ENCODE data around the gene GDF11.

GDF11 gene

GRCh38 chr12:55724226-55724939, 18.5 kb upstream of the GDF11 start:
- DNase-seq (ENCODE audit: low read depth), result no peak
- no peak overlapping the region for H3K4me3 ChIP-seq (ENCODE audit: low read depth, low read length)
- TF ChIP-seq, protein P1, sequence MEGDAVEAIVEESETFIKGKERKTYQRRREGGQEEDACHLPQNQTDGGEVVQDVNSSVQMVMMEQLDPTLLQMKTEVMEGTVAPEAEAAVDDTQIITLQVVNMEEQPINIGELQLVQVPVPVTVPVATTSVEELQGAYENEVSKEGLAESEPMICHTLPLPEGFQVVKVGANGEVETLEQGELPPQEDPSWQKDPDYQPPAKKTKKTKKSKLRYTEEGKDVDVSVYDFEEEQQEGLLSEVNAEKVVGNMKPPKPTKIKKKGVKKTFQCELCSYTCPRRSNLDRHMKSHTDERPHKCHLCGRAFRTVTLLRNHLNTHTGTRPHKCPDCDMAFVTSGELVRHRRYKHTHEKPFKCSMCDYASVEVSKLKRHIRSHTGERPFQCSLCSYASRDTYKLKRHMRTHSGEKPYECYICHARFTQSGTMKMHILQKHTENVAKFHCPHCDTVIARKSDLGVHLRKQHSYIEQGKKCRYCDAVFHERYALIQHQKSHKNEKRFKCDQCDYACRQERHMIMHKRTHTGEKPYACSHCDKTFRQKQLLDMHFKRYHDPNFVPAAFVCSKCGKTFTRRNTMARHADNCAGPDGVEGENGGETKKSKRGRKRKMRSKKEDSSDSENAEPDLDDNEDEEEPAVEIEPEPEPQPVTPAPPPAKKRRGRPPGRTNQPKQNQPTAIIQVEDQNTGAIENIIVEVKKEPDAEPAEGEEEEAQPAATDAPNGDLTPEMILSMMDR (IDR thresholded peaks at IDR 0.05; ENCODE audit: control insufficient read depth, extremely low read depth, insufficient read depth), result peak; percentile 57

- TF ChIP-seq, protein P1 (IDR thresholded peaks at IDR 0.05; ENCODE audit: control insufficient read depth, extremely low read depth, insufficient read depth), result no peak
- H3K4me3 ChIP-seq (ENCODE audit: low read depth, low read length), result no peak overlapping the region
- DNase-seq (ENCODE audit: low read depth), result no peak
These were observed 18.0 kb upstream of the GDF11 start for GRCh38 chr12:55724940-55725309.

DNA sequence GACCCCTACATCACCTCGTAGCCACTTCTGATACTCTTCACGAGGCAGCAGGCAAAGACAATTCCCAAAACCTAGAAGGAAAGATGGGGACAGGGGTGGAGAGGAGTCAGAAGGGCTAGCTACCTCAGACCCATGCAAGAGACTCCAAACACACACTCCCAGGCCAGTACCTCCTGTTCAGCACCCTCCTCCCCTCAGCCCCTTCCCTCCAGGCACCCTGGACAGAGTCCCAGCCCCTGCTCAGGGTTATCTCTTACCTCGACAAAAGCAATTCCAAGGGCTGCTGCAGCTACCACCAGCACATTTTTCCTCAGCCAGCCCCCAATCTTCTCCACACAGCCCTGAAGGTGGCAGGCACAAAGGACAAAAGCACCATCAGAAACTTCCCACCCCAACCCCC, 17.4 kb upstream of the GDF11 start:
- TF ChIP-seq, protein P1 (IDR thresholded peaks at IDR 0.05; ENCODE audit: control insufficient read depth, extremely low read depth, insufficient read depth), result no peak
- H3K4me3 ChIP-seq (ENCODE audit: low read depth, low read length), result no peak overlapping the region
- DNase-seq (ENCODE audit: low read depth), result no peak

DNA sequence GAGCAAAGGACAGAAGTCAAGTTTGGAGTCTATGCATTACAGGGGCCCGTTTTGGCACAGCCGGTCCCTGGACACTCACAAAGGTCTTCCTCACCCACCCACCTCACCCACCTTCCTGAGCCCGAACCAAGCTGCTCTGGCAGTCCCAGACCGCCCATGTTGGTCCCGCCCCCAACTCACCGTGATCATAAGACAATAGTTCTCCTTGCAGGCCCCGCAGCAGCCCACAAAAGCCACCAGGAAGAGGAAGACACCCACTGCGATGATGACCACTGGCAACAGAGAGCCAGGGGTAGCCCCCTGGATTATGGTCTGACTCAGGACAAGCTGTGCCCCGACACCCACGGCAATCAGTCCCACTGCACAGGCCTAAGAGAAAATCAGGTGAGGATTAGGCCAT, 16.0 kb upstream of the GDF11 start:
- peak overlapping the region; percentile 88; the same call in 1 of the 2 replicates for H3K4me3 ChIP-seq (ENCODE audit: low read depth, low read length)
- TF ChIP-seq, protein P1 (IDR thresholded peaks at IDR 0.05; ENCODE audit: control insufficient read depth, extremely low read depth, insufficient read depth), result no peak

DNA sequence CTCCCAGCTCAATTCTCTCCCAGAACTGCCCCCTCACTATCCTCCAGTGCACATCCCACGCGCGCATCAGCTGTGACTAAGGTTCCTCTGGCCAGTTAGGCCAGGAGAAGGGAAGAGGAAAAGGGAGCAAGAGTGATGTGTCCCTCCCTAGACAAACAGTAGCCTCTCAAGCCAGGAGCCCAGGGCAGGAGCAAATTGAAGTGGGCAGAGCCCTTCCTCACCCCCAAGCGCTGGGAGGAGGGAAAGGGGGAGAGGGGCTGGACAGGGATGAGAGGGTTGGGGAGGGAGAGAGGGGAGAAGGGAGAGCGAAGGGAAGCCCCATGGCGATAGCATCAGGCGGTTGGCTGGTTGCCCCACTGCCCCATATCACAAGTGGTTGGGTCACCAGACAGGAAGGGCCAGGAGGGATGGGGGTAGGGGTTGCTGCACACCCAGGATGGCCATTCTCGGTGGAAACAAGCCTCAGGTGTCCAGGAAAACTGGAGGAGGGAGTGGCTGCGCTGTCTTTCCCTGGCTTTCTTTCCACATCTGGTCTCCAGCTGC, 15.2 kb upstream of the GDF11 start:
- TF ChIP-seq, protein P1 (IDR thresholded peaks at IDR 0.05; ENCODE audit: control insufficient read depth, extremely low read depth, insufficient read depth), result no peak
- H3K4me3 ChIP-seq (ENCODE audit: low read depth, low read length), result peak overlapping the region; percentile 88
- DNase-seq (ENCODE audit: low read depth), result no peak

More for the DNA sequence above, 16.0 kb upstream of the GDF11 start:
- DNase-seq (ENCODE audit: low read depth), result no peak

DNA sequence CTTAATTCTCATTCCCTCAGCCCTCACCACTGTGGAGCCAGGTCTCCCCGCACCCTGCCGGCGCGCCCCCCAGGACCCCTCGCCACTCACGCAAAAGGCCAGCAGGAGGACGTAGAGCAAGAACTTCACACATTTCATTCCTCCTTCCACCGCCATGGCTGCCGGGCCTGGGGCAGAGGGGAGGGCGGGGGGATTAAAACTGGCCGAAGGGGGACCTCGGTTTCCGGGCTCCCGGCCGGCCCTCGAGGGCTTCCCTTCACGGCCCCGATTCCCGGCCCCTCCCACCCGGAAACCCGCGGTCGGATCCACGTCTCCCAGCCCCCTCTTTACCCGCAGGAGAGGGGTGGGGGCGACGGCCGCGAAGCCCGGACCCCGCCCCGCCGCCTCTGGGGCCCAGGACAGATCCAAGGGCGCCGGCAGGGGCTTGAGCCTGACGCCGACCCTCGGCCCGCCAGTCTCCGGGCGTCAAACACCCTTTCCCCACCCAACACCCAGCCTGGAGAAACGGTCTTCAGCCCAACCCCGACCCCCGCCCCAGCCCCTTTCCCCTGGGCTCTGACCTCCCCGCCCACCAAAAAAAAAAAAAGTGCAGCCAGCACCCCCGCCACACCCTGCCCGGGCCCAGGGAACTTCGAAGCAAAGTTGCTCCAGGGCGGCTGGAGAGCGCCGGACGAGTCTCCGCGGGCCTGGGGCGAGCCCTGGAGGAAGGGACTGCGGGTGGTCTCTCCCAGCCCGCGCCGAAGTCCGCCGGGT, 14.6 kb upstream of the GDF11 start:
- H3K4me3 ChIP-seq (ENCODE audit: low read depth, low read length), result peak overlapping the region; percentile 88
- TF ChIP-seq, protein P1 (IDR thresholded peaks at IDR 0.05; ENCODE audit: control insufficient read depth, extremely low read depth, insufficient read depth), result no peak
- DNase-seq (ENCODE audit: low read depth), result no peak

Data from LNCaP clone FGC (cell line).